Loucy (cell line): Measurements from ENCODE around the gene SPRYD3.

ENCODE experiments used
- H2AFZ ChIP-seq: fragments of 200-600 bp; sonication (generic); 2 replicates; pipeline ENCODE4 v1.6.0; 2016; ENCODE audit warnings: antibody characterized with exemption, mild to moderate bottlenecking, low read length, moderate library complexity
- H3F3A ChIP-seq: fragments of 200-600 bp; 2 replicates; pipeline ENCODE4 v1.6.0; 2016; ENCODE audit warnings: antibody characterized with exemption, low read depth, mild to moderate bottlenecking
- H3K27me3 ChIP-seq: fragments of 200-600 bp; sonication (generic); 2 replicates; pipeline ENCODE4 v1.6.1; 2014; ENCODE audit warnings: low read length, mild to moderate bottlenecking; ENCODE audit not compliant: insufficient read depth, poor library complexity, severe bottlenecking
- H3K36me3 ChIP-seq: fragments of 200-600 bp; sonication (generic); 2 replicates; pipeline ENCODE4 v1.6.1; 2016; ENCODE audit warnings: low read length; ENCODE audit not compliant: insufficient read depth
- H3K4me1 ChIP-seq: fragments of 200-600 bp; sonication (generic); 2 replicates; pipeline ENCODE4 v1.5.1; 2014; ENCODE audit warnings: low read length, mild to moderate bottlenecking; ENCODE audit not compliant: insufficient read depth, poor library complexity, severe bottlenecking
- H3K4me2 ChIP-seq: fragments of 200-600 bp; sonication (generic); 2 replicates; pipeline ENCODE4 v1.6.0; 2014; ENCODE audit warnings: antibody characterized with exemption, low read length, low read depth, mild to moderate bottlenecking; ENCODE audit not compliant: poor library complexity, severe bottlenecking
- H3K4me3 ChIP-seq: fragments of 200-600 bp; sonication (generic); 2 replicates; pipeline ENCODE4 v1.5.1; 2014; ENCODE audit warnings: low read length, mild to moderate bottlenecking, mixed read lengths; ENCODE audit not compliant: poor library complexity, severe bottlenecking
- H3K79me2 ChIP-seq: fragments of 200-600 bp; sonication (generic); 2 replicates; pipeline ENCODE4 v1.6.1; 2014; ENCODE audit warnings: low read length; ENCODE audit not compliant: insufficient read depth
- H3K9ac ChIP-seq: fragments of 200-600 bp; sonication (generic); 2 replicates; pipeline ENCODE4 v1.6.0; 2014; ENCODE audit warnings: mild to moderate bottlenecking, low read depth, low read length, moderate library complexity; ENCODE audit not compliant: poor library complexity, severe bottlenecking
- H3K9me2 ChIP-seq: fragments of 200-600 bp; sonication (generic); replicated peaks from 2 replicates; pipeline ENCODE4 v1.6.1; 2016; ENCODE audit warnings: low read depth, low read length, mixed read lengths
- H3K9me3 ChIP-seq: fragments of 200-600 bp; sonication (generic); 2 replicates; pipeline ENCODE4 v1.6.1; 2014; ENCODE audit warnings: mild to moderate bottlenecking, antibody characterized with exemption, low read length, low read depth; ENCODE audit not compliant: insufficient read depth
- H4K20me1 ChIP-seq: fragments of 200-600 bp; sonication (generic); 2 replicates; pipeline ENCODE4 v1.6.0; 2014; ENCODE audit warnings: antibody characterized with exemption, low read length, mild to moderate bottlenecking; ENCODE audit not compliant: insufficient read depth, poor library complexity, severe bottlenecking
- EZH2phosphoT487 ChIP-seq: fragments of 200-600 bp; IDR thresholded peaks from 2 replicates; pipeline ENCODE4 v1.6.1; 2018; ENCODE audit warnings: antibody characterized with exemption, mild to moderate bottlenecking, moderate library complexity, borderline replicate concordance
- TF ChIP-seq, protein P1 (sequence below): fragments of 200-600 bp; sonication (generic); conservative IDR thresholded peaks from 2 replicates; pipeline ENCODE4 v1.5.1; 2014; ENCODE audit warnings: mild to moderate bottlenecking, antibody characterized with exemption, low read length

SPRYD3 gene

DNA sequence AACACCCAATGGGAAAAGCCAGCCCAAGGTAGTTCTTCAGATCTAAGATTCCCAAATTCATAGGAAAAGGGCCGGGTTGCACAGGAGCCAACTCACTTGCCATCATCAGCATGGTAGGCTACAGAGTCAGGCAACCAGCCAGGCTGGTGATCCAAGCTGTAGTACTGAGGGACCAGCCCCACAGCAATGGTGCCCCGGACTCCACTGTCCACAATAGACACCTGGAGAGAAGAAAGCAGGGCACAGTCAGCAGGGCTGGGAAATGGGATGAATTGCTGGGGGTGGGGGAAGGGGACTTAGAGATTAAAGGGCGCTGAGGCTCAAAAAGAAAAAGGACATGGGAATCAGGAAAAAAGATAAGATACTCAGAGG, 4.2 kb downstream of the SPRYD3 start:
- Histone ChIP-seq H2AFZ (no peak overlapping the region), H3K4me3 (no peak overlapping the region), H3F3A (no peaks in the 10 kb centered on the region), H3K4me2 (no peak overlapping the region), H3K79me2 (peaks cover 6% of the 10 kb centered on the region; the same call in 1 of the 2 replicates), H4K20me1 (no peaks in the 10 kb centered on the region), H3K4me1 (peaks cover 41% of the 10 kb centered on the region), H3K36me3 (no peaks in the 10 kb centered on the region), H3K9me2 (no peaks in the 10 kb centered on the region), H3K9ac (no peak overlapping the region), H3K27me3 (no peaks in the 10 kb centered on the region), H3K9me3 (no peaks in the 10 kb centered on the region)
- no peak for TF ChIP-seq EZH2phosphoT487
- TF ChIP-seq, protein P1, sequence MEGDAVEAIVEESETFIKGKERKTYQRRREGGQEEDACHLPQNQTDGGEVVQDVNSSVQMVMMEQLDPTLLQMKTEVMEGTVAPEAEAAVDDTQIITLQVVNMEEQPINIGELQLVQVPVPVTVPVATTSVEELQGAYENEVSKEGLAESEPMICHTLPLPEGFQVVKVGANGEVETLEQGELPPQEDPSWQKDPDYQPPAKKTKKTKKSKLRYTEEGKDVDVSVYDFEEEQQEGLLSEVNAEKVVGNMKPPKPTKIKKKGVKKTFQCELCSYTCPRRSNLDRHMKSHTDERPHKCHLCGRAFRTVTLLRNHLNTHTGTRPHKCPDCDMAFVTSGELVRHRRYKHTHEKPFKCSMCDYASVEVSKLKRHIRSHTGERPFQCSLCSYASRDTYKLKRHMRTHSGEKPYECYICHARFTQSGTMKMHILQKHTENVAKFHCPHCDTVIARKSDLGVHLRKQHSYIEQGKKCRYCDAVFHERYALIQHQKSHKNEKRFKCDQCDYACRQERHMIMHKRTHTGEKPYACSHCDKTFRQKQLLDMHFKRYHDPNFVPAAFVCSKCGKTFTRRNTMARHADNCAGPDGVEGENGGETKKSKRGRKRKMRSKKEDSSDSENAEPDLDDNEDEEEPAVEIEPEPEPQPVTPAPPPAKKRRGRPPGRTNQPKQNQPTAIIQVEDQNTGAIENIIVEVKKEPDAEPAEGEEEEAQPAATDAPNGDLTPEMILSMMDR: no peak

DNA sequence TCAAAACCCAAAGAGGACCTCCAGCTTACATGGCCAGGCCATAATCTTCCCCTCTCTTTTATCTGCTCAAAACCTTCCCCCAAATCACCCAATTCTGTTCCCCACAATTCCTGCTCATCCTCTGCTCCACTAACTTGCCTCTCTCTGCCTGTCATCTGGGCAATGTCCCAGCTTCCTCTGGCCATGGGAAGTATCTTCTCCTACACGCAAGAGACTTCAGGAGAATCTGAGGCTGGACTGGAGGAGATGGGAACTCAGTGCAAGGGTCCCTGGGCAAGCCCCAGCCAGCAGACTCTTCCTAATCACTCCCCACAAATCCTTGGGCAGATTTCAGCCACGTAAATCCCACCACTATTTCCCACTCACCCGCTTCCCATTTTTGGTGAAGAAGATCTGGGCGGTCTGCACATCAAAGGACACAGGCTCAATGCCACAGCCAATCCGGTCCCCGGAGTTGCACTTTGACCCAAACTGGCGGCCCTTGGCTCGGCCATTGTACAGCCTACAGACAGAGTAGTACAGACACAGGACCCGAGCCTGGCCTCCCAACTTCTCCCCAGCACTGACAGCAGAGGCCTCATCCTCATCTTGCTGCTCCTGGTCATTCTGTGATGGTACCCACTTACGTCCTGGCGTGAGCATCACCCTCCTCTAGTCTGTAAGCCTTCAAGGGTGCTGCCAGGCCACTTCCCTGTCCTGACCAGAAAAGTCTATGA, 4.7 kb downstream of the SPRYD3 start:
- no peak overlapping the region for H2AFZ ChIP-seq
- no peaks in the 10 kb centered on the region for H3K9me3 ChIP-seq
- TF ChIP-seq, protein P1: no peak
- TF ChIP-seq EZH2phosphoT487: no peak
- H3K27me3 ChIP-seq: no peaks in the 10 kb centered on the region
- H3K79me2 ChIP-seq: peaks cover 6% of the 10 kb centered on the region; the same call in 1 of the 2 replicates
- H4K20me1 ChIP-seq: no peaks in the 10 kb centered on the region
- no peaks in the 10 kb centered on the region for H3K36me3 ChIP-seq
- no peak overlapping the region for H3K4me3 ChIP-seq
- peaks cover 37% of the 10 kb centered on the region for H3K4me1 ChIP-seq
- H3F3A ChIP-seq: no peaks in the 10 kb centered on the region
- no peak overlapping the region for H3K9ac ChIP-seq
- H3K9me2 ChIP-seq: no peaks in the 10 kb centered on the region
- no peak overlapping the region for H3K4me2 ChIP-seq

DNA sequence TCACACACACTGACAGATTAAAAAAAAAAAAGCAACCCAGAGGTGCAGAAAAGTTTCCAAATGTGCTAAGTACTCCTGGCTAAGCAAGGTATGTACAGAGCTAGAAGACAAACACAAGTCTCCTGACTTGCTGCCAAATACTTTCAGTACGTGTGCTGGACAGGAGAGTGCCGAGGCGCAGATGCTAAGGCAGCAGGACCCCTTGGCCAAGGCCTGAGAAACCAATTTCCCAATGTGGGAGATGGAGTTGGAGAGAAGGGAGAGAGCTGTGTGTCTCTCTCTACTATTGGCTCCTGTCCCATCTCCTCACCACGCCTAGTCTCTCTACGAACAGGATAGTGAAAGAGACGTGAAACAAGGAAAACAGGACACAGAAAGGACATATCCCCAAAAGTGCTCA, 5.3 kb downstream of the SPRYD3 start:
- H3K4me2 ChIP-seq: no peak overlapping the region
- H4K20me1 ChIP-seq: no peaks in the 10 kb centered on the region
- peaks cover 6% of the 10 kb centered on the region; the same call in 1 of the 2 replicates for H3K79me2 ChIP-seq
- H3K9me2 ChIP-seq: no peaks in the 10 kb centered on the region
- no peak overlapping the region for H3K4me3 ChIP-seq
- H3F3A ChIP-seq: no peaks in the 10 kb centered on the region
- H3K4me1 ChIP-seq: peaks cover 37% of the 10 kb centered on the region
- H3K9me3 ChIP-seq: no peaks in the 10 kb centered on the region
- H3K9ac ChIP-seq: no peak overlapping the region
- H3K27me3 ChIP-seq: no peaks in the 10 kb centered on the region
- TF ChIP-seq, protein P1: no peak
- no peak for TF ChIP-seq EZH2phosphoT487
- H3K36me3 ChIP-seq: no peaks in the 10 kb centered on the region
- H2AFZ ChIP-seq: no peak overlapping the region
